Breast epithelium (tissue), 4 donors: ENCODE results near the gene RNF187. TPM values are rescaled to one million over a fixed set of nuclear protein-coding genes. Genes with fewer than 3 reads are reported as not detected.

ENCODE experiments used
- DNase-seq, 2 donors: peaks; one replicate each; pipeline ENCODE4 v3.0.0-alpha.2; 2019; ENCODE audit warnings: low spot score in 2 of 2
- H3K27ac ChIP-seq, 2 donors: fragments of 200-600 bp; sonication (generic) in 1 of 2; one replicate each; pipeline ENCODE4 v1.5.1; 2016 to 2019; ENCODE audit warnings: mild to moderate bottlenecking in 1 of 2
- H3K27me3 ChIP-seq, 2 donors: fragments of 200-600 bp; sonication (generic) in 1 of 2; one replicate each; pipeline versions ENCODE4 v1.5.1 to v1.6.0; 2017 to 2019; ENCODE audit warnings: control low read depth in 1 of 2, mild to moderate bottlenecking in 1 of 2
- H3K36me3 ChIP-seq: fragments of 200-600 bp; one replicate; pipeline ENCODE4 v1.5.1; 2019
- H3K4me1 ChIP-seq, 2 donors: fragments of 200-600 bp; sonication (generic); one replicate each; pipeline ENCODE4 v1.5.1; 2016 to 2019; ENCODE audit warnings: control low read depth in 1 of 2
- H3K4me3 ChIP-seq, 3 donors: fragments of 200-600 bp; sonication (generic); 1 replicate in 2 of 3; 2 replicates in 1 of 3; pipeline ENCODE4 v1.5.1; 2016 to 2019; ENCODE audit warnings: mild to moderate bottlenecking in 3 of 3, moderate library complexity in 2 of 3
- H3K9me3 ChIP-seq, 2 donors: fragments of 200-600 bp; sonication (generic) in 1 of 2; one replicate each; pipeline ENCODE4 v1.5.1; 2016 to 2019; ENCODE audit warnings: control low read depth in 1 of 2
- CTCF ChIP-seq, 3 donors: fragments of 450-650 bp; IDR thresholded peaks; one replicate each; pipeline ENCODE4 v1.5.1; 2016 to 2017; ENCODE audit warnings: antibody characterized with exemption in 3 of 3, mild to moderate bottlenecking in 3 of 3, moderate library complexity in 3 of 3
- POLR2A ChIP-seq: fragments of 450-650 bp; IDR thresholded peaks from one replicate; pipeline ENCODE4 v1.6.1; 2016; ENCODE audit warnings: antibody characterized with exemption, mild to moderate bottlenecking, moderate library complexity
- POLR2AphosphoS5 ChIP-seq, 3 donors: sonication (generic); formaldehyde crosslinking; IDR thresholded peaks; one replicate each; pipeline ENCODE4 v1.6.1; 2017; ENCODE audit warnings: antibody characterized with exemption in 3 of 3
- intact Hi-C: fragments of 100-400 bp; cut with DNase I; formaldehyde crosslinking; loops from one replicate; pipeline ENCODE4 v1.15.1; 2023; ENCODE audit warnings: low total_unique reads
- total RNA-seq, 3 donors: library from RNA; depleted of rRNA; stranded (reverse); fragments of >200 nt; gene quantifications; one replicate each; pipeline ENCODE4 v1.1.0, GENCODE V29; 2016

The RNF187 gene
- total RNA-seq, 3 donors from 2014 or later, result 26.9 to 33.7 (median 33.1) TPM

- no peaks in the 10 kb centered on the region for H3K4me1 ChIP-seq
- H3K27me3 ChIP-seq, result peaks cover 0 to 44% of the 10 kb centered on the region in 2 donors
Observed at GRCh38 chr1:228460821-228461220, 26.4 kb upstream of the RNF187 start.

GRCh38 chr1:228462560-228462959 lies 24.6 kb upstream of the RNF187 start:
- Histone ChIP-seq H3K4me3 (no peak overlapping the region), H3K4me1 (no peaks in the 10 kb centered on the region), H3K9me3 (no peaks in the 10 kb centered on the region), H3K27me3 (peaks cover 0 to 58% of the 10 kb centered on the region in 2 donors), H3K36me3 (no peaks in the 10 kb centered on the region), H3K27ac (no peak overlapping the region)
- DNase-seq, result no peak
- intact Hi-C loops, result no loop called here
- TF ChIP-seq POLR2A (no peak), CTCF (IDR thresholded peaks at IDR 0.05) (no peak), POLR2AphosphoS5 (IDR thresholded peaks at IDR 0.05) (no peak)

More at GRCh38 chr1:228460821-228461220, 26.4 kb upstream of the RNF187 start:
- DNase-seq, result no peak
- no peak for TF ChIP-seq POLR2A
- TF ChIP-seq CTCF (IDR thresholded peaks at IDR 0.05), result no peak
- TF ChIP-seq POLR2AphosphoS5 (IDR thresholded peaks at IDR 0.05), result no peak
- Histone ChIP-seq H3K27ac (no peak overlapping the region), H3K4me3 (no peak overlapping the region), H3K9me3 (no peaks in the 10 kb centered on the region), H3K36me3 (no peaks in the 10 kb centered on the region)
- intact Hi-C loops, result no loop called here

- DNase-seq, result no peak
- H3K27ac ChIP-seq, result no peak overlapping the region
- H3K4me3 ChIP-seq, result no peak overlapping the region
- intact Hi-C loops, result no loop called here
- H3K4me1 ChIP-seq, result no peaks in the 10 kb centered on the region
- TF ChIP-seq POLR2A (no peak), POLR2AphosphoS5 (IDR thresholded peaks at IDR 0.05) (no peak), CTCF (IDR thresholded peaks at IDR 0.05) (no peak)
- no peaks in the 10 kb centered on the region for H3K36me3 ChIP-seq
- H3K9me3 ChIP-seq, result no peaks in the 10 kb centered on the region
- peaks cover 0 to 61% of the 10 kb centered on the region in 2 donors for H3K27me3 ChIP-seq
Observed at GRCh38 chr1:228463009-228463558, 24.1 kb upstream of the RNF187 start.

GRCh38 chr1:228463559-228464455 lies 23.4 kb upstream of the RNF187 start:
- DNase-seq, result no peak
- no peak for TF ChIP-seq CTCF (IDR thresholded peaks at IDR 0.05)
- TF ChIP-seq POLR2AphosphoS5 (IDR thresholded peaks at IDR 0.05), result no peak
- TF ChIP-seq POLR2A, result no peak
- intact Hi-C loops, result no loop called here
- Histone ChIP-seq H3K9me3 (no peaks in the 10 kb centered on the region), H3K36me3 (no peaks in the 10 kb centered on the region), H3K27ac (no peak overlapping the region), H3K4me3 (peak overlapping the region in 2 of 3 donors; percentile 36 to 45), H3K27me3 (peaks cover 0 to 65% of the 10 kb centered on the region in 2 donors), H3K4me1 (no peaks in the 10 kb centered on the region)

- Histone ChIP-seq H3K27me3 (peaks cover 0 to 72% of the 10 kb centered on the region in 2 donors), H3K4me3 (peak overlapping the region in 2 of 3 donors; percentile 36 to 45)
Observed at GRCh38 chr1:228464487-228464983, 22.6 kb upstream of the RNF187 start.

More at GRCh38 chr1:228464487-228464983, 22.6 kb upstream of the RNF187 start:
- Histone ChIP-seq H3K4me1 (no peaks in the 10 kb centered on the region), H3K36me3 (no peaks in the 10 kb centered on the region), H3K27ac (no peak overlapping the region), H3K9me3 (no peaks in the 10 kb centered on the region)
- peak in 1 of 2 donors; percentile 63 for DNase-seq
- intact Hi-C loops, result no loop called here
- TF ChIP-seq POLR2AphosphoS5 (IDR thresholded peaks at IDR 0.05), result no peak
- no peak for TF ChIP-seq CTCF (IDR thresholded peaks at IDR 0.05)
- TF ChIP-seq POLR2A, result no peak
